ENCODE results near the gene TMTC3.

GRCh38 chr12:88187571-88187970 lies 45.5 kb downstream of the TMTC3 start:
- TF ChIP-seq CTCF (IDR thresholded peaks at IDR 0.05): no peak
- no peak for TF ChIP-seq POLR2A (IDR thresholded peaks at IDR 0.05)
